ENCODE results near the gene TBRG4.
"Not testable (repeated sequence)": the region's sequence is repeated elsewhere in the genome, so short reads cannot be mapped to it uniquely, and the experiment has no call there.

The TBRG4 gene

GRCh38 chr7:45111298-45112223 lies at the start of gene TBRG4:
Gene TBRG4 (minus strand): TSS chr7:45111697. CDS start chr7:45109237, 2,460 bp downstream.
- DNase-seq = peak; percentile 91

GRCh38 chr7:45161138-45161537 lies 49.6 kb upstream of the TBRG4 start:
- DNase-seq = no peak

DNA sequence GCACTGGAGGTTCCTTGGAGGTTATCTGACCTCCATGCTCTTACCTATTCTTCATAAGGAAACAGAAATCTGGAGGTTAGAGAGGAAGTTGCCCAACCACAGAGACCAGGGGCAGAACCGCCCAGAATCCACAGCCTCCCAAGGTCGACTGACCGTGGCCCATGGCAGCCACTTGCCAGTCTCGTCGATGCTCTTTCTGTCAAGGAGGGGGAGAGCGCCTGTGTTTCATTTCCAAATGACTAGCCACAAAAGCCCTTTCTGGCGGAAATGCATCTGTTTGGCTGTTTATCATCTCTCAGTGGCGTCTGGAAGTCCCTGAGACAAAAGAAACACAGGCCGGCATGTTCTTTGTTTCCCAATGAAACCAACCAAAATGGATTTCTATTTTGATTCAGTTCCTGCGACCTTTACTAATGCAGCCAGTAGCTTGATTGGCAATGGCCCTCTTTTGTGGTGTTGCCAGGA lies 49.0 kb upstream of the TBRG4 start:
- no peak for DNase-seq

- DNase-seq = no peak
Observed at GRCh38 chr7:45159296-45159695, 47.8 kb upstream of the TBRG4 start.

DNA sequence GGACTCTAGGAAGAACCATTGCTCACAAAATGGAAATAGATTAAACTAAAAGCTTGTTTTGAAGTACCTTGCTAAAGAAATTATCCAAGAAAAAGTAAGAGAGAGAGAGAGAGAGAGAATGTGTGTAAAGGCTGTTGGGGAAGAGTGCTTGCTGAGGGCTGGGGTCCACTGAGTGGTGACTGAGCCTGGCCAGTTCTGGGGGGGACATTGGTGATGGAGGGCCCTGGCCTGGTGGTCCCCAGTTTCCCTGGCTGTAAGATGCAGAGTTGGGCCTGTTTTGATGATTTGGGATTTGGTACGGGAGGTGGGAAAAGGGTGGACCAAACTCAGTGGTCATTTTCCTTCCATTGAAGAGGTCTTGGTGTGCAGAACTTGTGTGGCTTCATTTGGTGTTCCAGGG lies 47.0 kb upstream of the TBRG4 start:
- no peak for DNase-seq

DNA sequence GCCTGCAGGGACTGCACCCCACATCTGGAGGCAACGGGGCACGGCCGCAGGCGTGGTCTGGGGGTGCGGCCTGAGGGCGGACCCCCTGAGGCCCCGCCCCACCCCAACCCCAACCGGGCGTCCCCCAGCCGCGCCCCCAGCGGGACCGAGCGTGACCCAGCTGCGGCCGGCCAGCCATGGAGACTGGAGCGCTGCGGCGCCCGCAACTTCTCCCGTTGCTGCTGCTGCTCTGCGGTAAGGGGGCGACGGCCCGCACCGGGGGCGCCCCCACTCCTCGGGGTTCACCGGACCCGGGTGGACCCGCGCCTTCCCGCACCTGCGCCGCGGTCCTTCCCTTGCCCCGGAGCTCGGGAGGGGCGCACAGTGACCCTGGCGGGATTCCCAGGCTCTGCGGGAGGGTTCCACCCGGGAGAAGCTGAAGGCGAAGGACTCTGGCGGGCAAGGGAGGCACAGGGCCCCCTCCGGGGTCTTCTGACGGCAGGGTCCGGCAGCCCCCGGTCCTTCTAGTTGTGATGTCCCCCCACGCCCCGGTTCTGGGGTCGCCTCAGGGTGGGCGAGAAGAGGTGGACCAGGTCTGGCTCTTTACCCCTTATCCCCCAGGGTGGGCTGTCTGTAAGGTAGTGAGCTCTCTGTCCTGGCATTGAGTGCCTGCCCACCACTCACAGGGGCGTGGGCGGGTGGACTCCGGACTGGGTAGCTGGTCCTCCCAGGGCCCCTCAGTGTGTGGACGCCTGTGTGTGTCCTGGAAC lies 46.3 kb upstream of the TBRG4 start, which contains the start of gene RAMP3:
RAMP3 (plus strand) TSS at position 139 of the 749 bp plus-strand sequence; CDS start at position 177, 38 bp downstream.
- DNase-seq = no peak

- no peak for DNase-seq
Observed at GRCh38 chr7:45157286-45157652, 45.8 kb upstream of the TBRG4 start.

DNA sequence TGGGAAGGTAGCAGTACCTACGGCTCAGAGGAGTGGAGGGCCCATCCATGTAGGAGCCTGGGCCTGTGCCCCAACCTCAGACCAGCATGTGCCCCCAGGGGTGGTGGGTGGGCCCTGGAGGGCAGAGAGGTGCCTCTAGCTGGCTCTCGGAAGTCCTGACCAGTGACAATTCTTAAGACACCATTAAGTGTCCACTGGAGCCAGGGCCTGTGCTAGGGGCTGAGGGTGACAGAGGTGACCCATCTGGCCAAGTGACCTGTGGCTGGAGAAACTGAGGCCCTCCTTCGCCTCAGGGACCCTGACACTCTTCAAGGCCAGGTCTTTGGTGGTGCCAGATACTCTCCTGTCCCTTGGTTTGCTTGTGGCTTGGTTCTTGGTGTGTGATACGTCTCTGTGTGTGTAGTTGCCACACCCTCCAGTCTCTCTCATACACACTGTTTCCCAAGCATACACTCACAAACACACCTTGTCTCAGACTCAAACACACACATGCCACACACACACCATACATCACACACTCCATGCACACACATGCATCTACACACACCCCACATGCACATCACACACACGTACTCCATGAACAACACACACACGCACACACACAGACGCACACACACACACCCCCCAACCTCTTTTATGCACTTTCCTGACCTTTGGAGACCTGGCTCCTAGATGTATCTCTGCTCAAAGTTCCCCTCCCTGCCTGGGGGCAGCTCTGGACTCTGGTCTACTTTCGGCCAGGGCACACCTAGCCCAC lies 45.2 kb upstream of the TBRG4 start:
- DNase-seq = no peak

DNA sequence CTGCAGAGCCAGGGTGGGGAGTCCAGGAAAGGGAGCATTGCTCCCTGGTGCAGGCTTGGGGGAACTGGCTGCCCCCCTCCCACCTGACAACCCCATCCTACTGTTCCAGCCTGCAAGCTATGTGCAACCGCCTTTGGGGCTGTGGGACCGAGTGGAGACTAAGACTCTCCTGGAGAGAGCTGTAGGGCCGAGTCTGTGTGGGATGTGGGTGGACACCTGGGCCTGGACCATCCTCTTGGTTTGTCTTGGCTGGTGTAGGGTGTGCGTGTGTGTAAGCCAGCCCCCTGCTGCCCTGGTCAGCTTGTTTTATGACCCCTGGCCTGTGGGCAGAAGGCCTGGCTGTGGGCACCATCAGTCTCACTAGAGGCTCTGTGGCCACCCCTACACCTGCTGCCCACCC lies 44.4 kb upstream of the TBRG4 start:
- no peak for DNase-seq

- no peak for DNase-seq
Observed at GRCh38 chr7:45155357-45155900, 43.9 kb upstream of the TBRG4 start.

- DNase-seq = not testable (repeated sequence)
Observed at GRCh38 chr7:45153861-45154260, 42.4 kb upstream of the TBRG4 start.

- no peak for DNase-seq
Observed at GRCh38 chr7:45153233-45153632, 41.7 kb upstream of the TBRG4 start.

- DNase-seq = no peak
Observed at GRCh38 chr7:45151967-45152366, 40.5 kb upstream of the TBRG4 start.

GRCh38 chr7:45151131-45151684 lies 39.7 kb upstream of the TBRG4 start:
- no peak for DNase-seq

DNA sequence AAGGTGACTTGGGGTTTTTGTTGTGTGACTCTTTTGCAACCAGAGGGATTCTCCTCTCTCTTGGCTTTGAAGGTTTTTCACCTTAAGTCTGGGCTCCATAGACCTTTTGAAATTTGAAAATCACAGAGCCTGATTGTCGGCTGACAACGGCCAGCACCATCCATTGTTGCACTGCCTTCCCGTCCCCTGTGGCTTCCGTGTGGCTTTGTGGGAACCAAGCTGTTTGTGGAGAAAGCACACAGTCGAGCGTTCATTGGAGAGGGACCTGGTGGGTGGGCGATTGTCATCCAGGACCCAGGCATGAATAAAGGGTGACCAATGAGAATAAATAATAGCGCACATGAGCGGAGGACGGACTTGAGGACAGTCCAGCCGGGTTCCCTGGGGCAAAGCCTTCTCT lies 38.7 kb upstream of the TBRG4 start:
- DNase-seq = no peak

DNA sequence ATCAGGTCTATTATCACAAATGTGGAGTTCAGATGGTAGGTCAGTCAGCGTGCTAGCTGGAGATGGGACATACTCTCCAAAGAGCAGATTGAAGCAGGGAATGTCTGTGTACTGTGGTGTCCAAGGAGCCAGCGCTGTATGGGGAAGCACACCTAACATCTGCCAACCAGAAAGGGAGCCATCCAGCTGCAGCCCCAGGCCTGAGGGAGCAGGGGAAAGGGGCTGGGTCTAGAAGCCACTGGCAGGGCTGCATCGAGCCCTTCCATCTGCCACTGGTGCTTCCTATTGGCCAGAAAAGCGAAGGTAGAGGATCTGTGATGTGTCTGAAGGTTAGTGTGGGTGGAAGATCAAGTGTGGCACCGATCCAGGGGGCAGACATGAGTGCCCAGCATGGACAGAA lies 38.1 kb upstream of the TBRG4 start:
- no peak for DNase-seq

GRCh38 chr7:45148653-45148973 lies 37.1 kb upstream of the TBRG4 start:
- DNase-seq = no peak

GRCh38 chr7:45147858-45148652 lies 36.6 kb upstream of the TBRG4 start:
- DNase-seq = no peak

DNA sequence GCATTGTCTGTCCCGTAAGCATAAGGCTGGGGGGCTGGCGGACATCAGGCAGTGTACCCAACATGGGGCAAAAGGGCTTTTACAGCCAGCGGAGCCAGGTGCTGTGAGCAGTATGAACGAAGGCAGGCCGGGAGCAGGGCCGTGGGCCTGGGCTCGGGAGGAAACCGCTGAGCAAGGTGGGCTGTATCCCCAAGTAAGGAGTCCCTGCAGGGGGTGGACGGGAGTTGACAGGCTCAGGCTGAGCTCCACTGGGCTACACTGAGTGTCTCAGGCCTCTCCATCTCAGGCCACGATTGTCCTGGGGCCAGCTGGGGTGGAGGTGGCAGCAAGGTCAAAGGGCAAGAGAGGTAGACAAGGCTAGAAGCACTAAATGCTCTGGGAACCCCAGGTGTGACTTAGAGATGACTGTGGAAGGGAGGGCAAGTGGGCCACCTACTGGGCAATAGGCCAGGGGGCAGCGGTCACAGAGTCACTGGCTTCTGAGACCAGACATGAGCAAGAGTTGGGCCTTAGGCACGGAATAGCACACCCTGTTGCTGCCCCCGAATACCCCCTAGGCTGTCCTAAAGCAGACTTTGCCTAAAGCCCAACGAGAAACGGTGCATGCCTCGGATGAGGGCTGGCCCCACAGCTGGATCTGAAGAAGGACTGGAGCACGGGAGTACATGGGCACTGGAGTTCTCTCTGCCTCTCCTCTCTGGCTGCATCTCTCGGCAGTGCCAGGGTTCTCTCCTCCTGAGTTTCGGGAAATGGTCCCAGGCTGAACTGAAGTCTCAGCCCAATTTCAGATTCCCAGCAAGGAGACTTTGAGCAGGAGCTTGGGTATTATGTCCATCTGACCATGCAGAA lies 35.3 kb upstream of the TBRG4 start:
- DNase-seq = no peak

- DNase-seq = no peak
Observed at GRCh38 chr7:45145881-45146280, 34.4 kb upstream of the TBRG4 start.

DNA sequence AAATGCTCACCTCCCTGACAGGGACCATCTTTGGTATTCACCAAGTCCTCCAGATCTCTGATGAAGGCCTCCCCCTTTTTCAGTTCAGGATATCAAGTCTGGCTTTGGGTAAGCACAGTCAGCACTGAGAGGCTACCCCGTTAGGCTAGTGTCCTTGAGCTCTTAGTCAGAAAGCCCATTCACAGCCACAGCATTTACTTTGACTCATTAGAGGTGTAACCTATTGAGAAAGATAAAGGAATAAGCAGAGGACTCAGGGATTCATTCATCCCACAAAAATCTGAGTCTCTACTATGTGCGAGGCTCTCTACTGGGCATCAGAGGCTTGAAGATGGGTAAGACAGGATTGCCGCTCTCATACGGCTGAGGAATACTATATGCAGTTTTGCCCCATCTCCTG lies 32.1 kb upstream of the TBRG4 start:
- DNase-seq = no peak
